ENCODE measurements around the gene L2HGDH. TPM values are rescaled to one million over a fixed set of nuclear protein-coding genes. Genes with fewer than 3 reads are reported as not detected.

L2HGDH gene
- polyA plus RNA-seq, 3 donors = 0.11 to 0.86 (median 0.48) TPM

- H4K20me1 ChIP-seq (ENCODE audit: insufficient read depth, low read length) = no peaks in the 10 kb centered on the region
- no peak for TF ChIP-seq CTCF (IDR thresholded peaks at IDR 0.05)
- H3K4me1 Mint-ChIP-seq = no peaks in the 10 kb centered on the region
- no peaks in the 10 kb centered on the region for H3K27me3 ChIP-seq (ENCODE audit: control insufficient read depth in 2 of 2, insufficient read depth in 2 of 2, low read length in 2 of 2)
- no peak overlapping the region for H3K27ac Mint-ChIP-seq
- peaks cover 4 to 9% of the 10 kb centered on the region in 2 donors for H3K36me3 Mint-ChIP-seq
- H3K4me2 ChIP-seq (replicated peaks; ENCODE audit: extremely low read depth, low read length, poor library complexity, severe bottlenecking) = no peak overlapping the region
- H3K79me2 ChIP-seq (ENCODE audit: insufficient read depth, low read length) = no peaks in the 10 kb centered on the region
- no peak overlapping the region for H3K9ac ChIP-seq (ENCODE audit: insufficient read depth, low read length, poor library complexity, severe bottlenecking)
- H3K4me1 ChIP-seq (ENCODE audit: control insufficient read depth in 1 of 2, insufficient read depth in 2 of 2, low read length in 2 of 2) = no peaks in the 10 kb centered on the region
- H3K9me3 Mint-ChIP-seq = no peaks in the 10 kb centered on the region
- WGBS (ENCODE audit: insufficient coverage) = no CpG with 5 or more reads among the region's 3 CpGs
- DNase-seq = no peak
- H3K4me3 ChIP-seq (replicated peaks in 1 of 3; ENCODE audit: low read depth in 2 of 3, low read length in 3 of 3) = no peak overlapping the region
- no peak overlapping the region for H2AFZ ChIP-seq (ENCODE audit: insufficient read depth, low read depth, low read length, poor library complexity, severe bottlenecking)
- no peak overlapping the region for H3K27ac ChIP-seq (ENCODE audit: low read depth in 1 of 2, low read length in 2 of 2)
- H3K4me3 Mint-ChIP-seq = no peak overlapping the region
- H3K36me3 ChIP-seq (replicated peaks in 1 of 2; ENCODE audit: control insufficient read depth in 1 of 2, insufficient read depth in 2 of 2, low read length in 2 of 2) = no peaks in the 10 kb centered on the region
- H3K9me3 ChIP-seq (replicated peaks in 1 of 2; ENCODE audit: control insufficient read depth in 1 of 2, insufficient read depth in 1 of 2, low read length in 2 of 2) = no peaks in the 10 kb centered on the region
- intact Hi-C loops (cut with micrococcal nuclease) = no loop called here
- no peaks in the 10 kb centered on the region for H3K27me3 Mint-ChIP-seq (ENCODE audit: low read depth in 3 of 3)
These were observed 64.8 kb downstream of the L2HGDH start for GRCh38 chr14:50247245-50247644.

- H3K4me3 Mint-ChIP-seq = no peak overlapping the region
- Histone ChIP-seq H3K79me2 (ENCODE audit: insufficient read depth, low read length) (no peaks in the 10 kb centered on the region), H3K27me3 (ENCODE audit: control insufficient read depth in 2 of 2, insufficient read depth in 2 of 2, low read length in 2 of 2) (no peaks in the 10 kb centered on the region), H3K4me2 (replicated peaks; ENCODE audit: extremely low read depth, low read length, poor library complexity, severe bottlenecking) (no peak overlapping the region), H3K4me3 (replicated peaks in 1 of 3; ENCODE audit: low read depth in 2 of 3, low read length in 3 of 3) (no peak overlapping the region), H3K9ac (ENCODE audit: insufficient read depth, low read length, poor library complexity, severe bottlenecking) (no peak overlapping the region), H2AFZ (ENCODE audit: insufficient read depth, low read depth, low read length, poor library complexity, severe bottlenecking) (no peak overlapping the region), H3K9me3 (replicated peaks in 1 of 2; ENCODE audit: control insufficient read depth in 1 of 2, insufficient read depth in 1 of 2, low read length in 2 of 2) (no peaks in the 10 kb centered on the region), H3K27ac (ENCODE audit: low read depth in 1 of 2, low read length in 2 of 2) (no peak overlapping the region), H3K4me1 (ENCODE audit: control insufficient read depth in 1 of 2, insufficient read depth in 2 of 2, low read length in 2 of 2) (peaks cover 3% of the 10 kb centered on the region in 2 donors), H3K36me3 (replicated peaks in 1 of 2; ENCODE audit: control insufficient read depth in 1 of 2, insufficient read depth in 2 of 2, low read length in 2 of 2) (no peaks in the 10 kb centered on the region), H4K20me1 (ENCODE audit: insufficient read depth, low read length) (no peaks in the 10 kb centered on the region)
- H3K36me3 Mint-ChIP-seq = peaks cover 2 to 4% of the 10 kb centered on the region in 2 donors
- peaks cover 0 to 2% (median 0%) of the 10 kb centered on the region in 7 donors for H3K9me3 Mint-ChIP-seq
- intact Hi-C loops (cut with micrococcal nuclease) = no loop called here
- 100% methylated on average over 1 of the region's 5 CpGs for WGBS (ENCODE audit: insufficient coverage)
- no peak for DNase-seq
- H3K27me3 Mint-ChIP-seq (ENCODE audit: low read depth in 3 of 3) = peaks cover 0 to 1% (median 0%) of the 10 kb centered on the region in 3 donors
- peak overlapping the region in 1 of 7 donors; percentile 15 for H3K27ac Mint-ChIP-seq
- no peak for TF ChIP-seq CTCF (IDR thresholded peaks at IDR 0.05)
- peaks cover 3% of the 10 kb centered on the region for H3K4me1 Mint-ChIP-seq
These were observed 69.3 kb downstream of the L2HGDH start for GRCh38 chr14:50242566-50243310.
